Activated CD4-positive, alpha-beta T cell treated with anti-CD3 and anti-CD28 coated beads for 4 hours (primary cell): ENCODE data around the gene NTN3.
A peak's percentile ranks its signal among the peaks of the same experiment; 100 is the strongest.
"Not testable (repeated sequence)": the region's sequence is repeated elsewhere in the genome, so short reads cannot be mapped to it uniquely, and the experiment has no call there.

Experiments used
- DNase-seq, 2 donors: peaks; one replicate each; pipeline ENCODE4 v3.0.0-alpha.2; 2020

NTN3 gene

DNA sequence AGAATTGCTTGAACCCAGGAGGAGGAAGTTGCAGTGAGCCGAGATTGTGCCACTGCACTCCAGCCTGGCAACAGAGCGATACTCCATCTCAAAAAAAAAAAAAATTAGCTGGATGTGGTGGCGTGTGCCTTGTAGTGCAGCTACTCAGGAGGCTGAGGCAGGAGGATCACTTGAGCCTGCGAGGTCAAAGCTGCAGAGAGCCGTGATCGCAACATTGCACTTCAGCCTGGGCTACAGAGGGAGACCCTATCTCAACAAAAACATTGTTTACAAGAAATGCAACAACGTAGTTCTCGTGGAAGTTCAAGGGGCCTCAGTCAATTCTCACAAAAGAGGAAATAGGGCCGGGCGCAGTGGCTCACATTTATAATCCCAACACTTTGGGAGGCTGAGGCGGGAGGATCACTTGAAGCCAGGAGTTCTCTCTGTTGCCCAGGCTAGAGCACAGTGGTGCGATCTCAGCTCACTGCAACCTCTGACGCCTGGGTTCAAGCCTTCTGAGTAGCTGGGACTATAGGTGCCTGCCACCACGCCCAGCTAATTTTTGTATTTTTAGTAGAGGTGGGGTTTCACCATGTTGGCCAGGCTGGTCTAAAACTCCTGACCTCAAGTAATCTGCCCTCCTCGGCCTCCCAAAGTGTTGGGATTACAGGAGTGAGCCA lies 29.8 kb upstream of the NTN3 start:
- DNase-seq = not testable (repeated sequence)

- DNase-seq = no peak
Observed at GRCh38 chr16:2443555-2443954, 27.5 kb upstream of the NTN3 start.

DNA sequence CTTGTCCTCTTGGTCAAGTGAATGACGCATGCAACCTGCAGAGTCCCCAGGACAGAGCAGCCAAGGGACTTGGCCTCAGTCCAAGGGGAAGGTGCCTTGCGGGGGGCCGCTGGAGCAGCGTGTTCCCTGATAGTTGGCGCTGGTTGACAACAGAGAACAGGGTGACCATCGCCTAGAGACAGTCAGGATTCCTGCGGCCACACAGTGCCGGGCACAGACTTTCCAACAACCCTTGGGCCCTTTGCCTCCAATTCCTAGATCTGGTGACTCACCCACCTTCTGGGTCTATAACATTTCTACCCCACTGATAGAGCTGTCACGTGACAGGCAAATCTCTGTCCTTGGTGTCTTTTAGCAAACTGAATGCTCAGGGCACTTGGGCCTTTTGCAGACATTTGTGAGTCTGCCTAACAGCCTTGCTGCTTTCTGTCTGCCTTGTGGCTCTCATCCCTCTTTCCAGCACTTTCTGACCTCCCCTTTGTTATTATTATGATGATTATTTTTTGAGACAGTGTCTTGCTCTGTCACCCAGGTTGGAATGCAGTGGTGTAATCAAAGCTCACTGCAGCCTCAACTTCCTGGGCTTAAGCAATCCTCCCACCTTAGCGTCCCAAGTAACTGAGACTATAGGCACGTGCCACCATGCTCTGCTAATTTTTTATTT lies 23.0 kb upstream of the NTN3 start:
- DNase-seq = no peak

DNA sequence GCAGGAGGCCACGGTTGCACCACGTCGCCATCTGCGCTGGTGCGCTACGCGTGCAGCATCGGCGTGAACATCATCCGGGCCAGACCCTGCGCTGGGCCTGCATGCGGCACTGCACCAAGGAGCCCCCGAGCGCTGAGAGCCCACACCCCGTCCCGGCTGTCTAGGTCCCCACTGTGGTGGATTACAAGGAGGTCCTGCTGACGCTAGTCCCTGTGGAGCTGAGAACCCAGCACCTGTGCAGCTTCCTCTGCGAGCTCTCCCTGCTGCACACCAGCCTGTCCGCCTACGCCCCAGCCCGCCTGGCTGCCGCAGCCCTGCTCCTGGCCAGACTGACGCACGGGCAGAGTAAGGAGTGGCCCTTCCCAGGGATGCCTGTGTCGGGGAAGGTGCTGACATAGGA lies 22.0 kb upstream of the NTN3 start:
- DNase-seq = no peak

- DNase-seq = no peak
Observed at GRCh38 chr16:2450535-2450934, 20.6 kb upstream of the NTN3 start.

DNA sequence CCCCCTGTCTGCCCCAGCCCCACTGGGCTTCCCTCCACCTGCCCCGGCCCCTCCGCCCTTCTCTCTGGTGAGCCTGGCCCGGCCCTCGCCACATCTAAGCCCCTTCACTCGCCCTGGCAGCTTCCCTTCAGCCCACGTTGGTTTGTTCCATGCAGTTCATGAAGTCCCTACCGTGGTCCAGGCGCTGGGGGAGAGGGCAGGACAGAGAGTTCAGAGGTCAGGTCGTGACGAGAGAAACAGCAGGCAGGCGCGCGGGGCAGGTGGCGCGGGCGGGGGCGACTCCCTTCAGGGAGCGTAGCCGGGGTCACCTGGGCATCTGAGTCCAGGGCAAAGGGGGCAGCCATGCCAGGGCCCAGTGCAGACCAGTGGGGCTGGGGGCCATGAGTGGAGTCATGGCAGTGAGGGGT lies 20.1 kb upstream of the NTN3 start:
- no peak for DNase-seq

GRCh38 chr16:2451851-2452320 lies 19.2 kb upstream of the NTN3 start:
- no peak for DNase-seq

- DNase-seq = no peak
Observed at GRCh38 chr16:2452650-2453049, 18.4 kb upstream of the NTN3 start.

GRCh38 chr16:2455081-2455845 lies 15.8 kb upstream of the NTN3 start:
- no peak for DNase-seq

GRCh38 chr16:2456551-2457153 lies 14.4 kb upstream of the NTN3 start:
- no peak for DNase-seq

DNA sequence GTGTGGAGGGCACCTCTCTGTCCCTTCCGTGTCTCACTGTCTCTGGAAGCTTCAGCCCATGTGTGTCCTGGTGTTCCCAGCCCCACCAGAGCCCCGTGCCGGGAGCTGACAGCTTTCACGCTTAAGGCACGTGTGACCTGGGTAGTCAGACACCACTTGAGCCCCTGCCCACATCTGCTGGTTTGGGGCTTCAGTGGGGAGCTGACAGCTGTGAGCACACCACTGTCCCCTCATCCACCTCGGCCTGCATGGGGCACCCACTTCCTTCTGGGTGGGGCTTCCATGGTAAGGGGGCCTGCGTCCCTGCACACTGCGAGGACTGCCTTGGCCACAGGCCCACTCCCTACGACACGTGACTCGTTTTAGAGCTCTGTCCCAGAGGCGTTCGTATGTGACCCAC lies 13.8 kb upstream of the NTN3 start:
- DNase-seq = no peak

DNA sequence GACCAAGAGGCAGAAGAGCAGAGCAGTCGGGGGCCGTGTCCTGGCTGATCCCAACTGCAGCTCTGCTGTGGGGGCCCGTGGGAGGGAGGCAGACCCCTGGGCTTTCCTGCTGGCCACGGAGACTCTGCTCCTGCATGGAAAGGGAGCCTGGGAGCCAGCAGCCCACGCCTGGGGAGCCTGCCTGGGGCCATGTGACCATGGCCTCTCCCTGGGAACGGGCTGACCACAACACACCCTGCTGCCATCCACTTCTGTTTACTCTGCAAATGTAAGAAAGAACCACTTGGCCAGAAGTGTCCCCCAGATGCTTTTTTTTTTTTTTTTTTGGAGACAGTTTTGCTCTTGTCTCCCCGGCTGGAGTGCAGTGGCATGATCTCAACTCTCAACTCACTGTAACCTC lies 13.2 kb upstream of the NTN3 start:
- DNase-seq = no peak

DNA sequence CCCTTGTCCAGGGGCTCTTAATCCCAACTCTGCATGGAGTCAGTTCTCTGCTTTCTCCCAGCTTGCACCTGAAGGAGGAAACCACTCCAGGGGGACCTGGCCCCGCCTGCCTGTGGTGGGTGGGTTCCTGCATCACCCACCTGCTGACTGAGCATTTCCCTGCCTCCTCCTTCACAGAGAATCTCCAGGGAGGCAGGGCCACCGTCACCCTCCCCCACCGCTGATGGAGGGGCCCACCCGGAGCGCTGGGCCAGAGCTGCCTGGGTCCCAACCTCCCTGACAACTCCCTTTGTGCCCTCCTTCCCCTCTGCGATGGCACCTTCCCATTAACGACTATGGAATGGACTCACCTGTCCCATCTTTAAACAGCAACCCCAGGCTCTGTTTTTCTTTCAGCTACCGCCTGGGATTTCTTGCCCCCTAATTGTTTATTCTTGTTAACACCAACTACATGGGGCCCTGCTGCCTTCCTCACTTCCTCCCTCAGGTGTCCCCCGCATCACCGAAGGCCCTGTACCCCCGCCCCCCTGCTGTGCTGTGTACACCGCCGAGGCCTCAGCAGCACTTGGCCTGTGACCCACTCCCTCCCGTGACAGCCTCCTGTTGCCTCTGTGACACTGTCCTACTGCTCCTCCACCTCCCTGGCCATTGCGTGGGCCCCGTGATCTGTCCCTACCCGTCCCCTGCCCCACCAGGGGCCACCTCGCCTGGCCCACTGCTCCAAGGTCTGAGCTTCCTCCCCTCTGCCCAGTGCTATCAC lies 12.0 kb upstream of the NTN3 start:
- DNase-seq = no peak

- DNase-seq = peak; percentile 98
Observed at GRCh38 chr16:2459647-2460390, 11.3 kb upstream of the NTN3 start, which contains the start of gene TEDC2. TSS of gene TEDC2 (plus strand) at chr16:2460109. CDS start at chr16:2460145, 36 bp downstream.

- DNase-seq = no peak
Observed at GRCh38 chr16:2460391-2460713, 10.7 kb upstream of the NTN3 start.

DNA sequence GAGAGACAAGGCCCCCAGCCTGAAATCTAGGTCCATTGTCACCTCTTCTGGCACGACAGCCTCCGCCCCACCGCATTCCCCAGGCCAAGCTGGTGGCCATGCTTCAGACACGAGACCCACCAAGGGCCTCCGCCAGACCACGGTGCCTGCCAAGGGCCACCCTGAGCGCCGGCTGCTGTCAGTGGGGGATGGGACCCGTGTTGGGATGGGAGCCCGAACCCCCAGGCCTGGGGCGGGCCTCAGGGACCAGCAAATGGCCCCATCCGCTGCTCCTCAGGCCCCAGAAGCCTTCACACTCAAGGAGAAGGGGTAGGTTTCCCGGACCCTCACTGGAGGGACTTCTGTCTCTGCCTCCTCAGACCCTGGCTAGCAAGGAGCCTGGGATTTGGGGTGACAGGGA lies 10.2 kb upstream of the NTN3 start:
- DNase-seq = no peak

DNA sequence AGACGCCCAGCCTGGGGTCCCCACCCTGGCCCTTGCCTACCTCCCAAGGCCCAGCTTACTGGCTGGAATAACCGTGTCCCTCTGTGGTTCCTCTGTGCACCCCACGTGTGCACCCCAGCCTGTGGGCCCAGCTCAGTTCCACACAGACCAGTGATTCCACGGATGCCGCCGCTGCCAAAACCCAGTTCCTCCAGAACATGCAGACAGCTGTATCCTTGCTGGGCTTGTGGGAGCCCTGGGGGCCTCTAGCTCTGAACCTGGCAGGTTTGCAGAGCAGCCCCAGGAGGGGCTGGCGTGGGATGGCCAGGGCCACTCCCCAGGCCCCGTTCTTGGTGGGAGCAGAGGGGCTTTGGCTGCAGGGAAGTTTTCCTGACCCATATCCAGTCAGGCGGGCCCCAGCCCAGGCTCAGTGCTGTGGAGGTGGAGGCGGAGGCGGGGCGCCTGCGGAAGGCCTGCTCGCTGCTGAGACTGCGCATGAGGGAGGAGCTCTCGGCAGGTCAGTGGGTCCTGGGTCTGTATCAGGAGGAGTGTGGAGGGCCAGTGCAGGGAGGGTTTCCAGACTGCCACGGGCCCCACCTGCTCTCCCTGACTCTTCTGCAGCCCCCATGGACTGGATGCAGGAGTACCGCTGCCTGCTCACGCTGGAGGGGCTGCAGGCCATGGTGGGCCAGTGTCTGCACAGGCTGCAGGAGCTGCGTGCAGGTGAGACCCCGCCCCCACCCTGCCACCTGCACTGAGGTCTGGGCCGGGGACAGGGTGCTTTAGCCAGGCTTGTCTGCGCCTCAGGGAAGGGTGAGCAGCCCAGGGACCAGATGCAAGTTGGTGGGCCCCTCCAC lies 8.8 kb upstream of the NTN3 start:
- DNase-seq = no peak

GRCh38 chr16:2464333-2464732 lies 6.8 kb upstream of the NTN3 start:
- DNase-seq = no peak

- DNase-seq = no peak
Observed at GRCh38 chr16:2465653-2466415, 5.3 kb upstream of the NTN3 start.
